ENCODE results near the gene FEN1. TPM values are rescaled to one million over a fixed set of nuclear protein-coding genes. Genes with fewer than 3 reads are reported as not detected.

FEN1 gene
- total and polyA plus RNA-seq, 9 donors = 3.7 to 8.6 (median 5.0) TPM

DNA sequence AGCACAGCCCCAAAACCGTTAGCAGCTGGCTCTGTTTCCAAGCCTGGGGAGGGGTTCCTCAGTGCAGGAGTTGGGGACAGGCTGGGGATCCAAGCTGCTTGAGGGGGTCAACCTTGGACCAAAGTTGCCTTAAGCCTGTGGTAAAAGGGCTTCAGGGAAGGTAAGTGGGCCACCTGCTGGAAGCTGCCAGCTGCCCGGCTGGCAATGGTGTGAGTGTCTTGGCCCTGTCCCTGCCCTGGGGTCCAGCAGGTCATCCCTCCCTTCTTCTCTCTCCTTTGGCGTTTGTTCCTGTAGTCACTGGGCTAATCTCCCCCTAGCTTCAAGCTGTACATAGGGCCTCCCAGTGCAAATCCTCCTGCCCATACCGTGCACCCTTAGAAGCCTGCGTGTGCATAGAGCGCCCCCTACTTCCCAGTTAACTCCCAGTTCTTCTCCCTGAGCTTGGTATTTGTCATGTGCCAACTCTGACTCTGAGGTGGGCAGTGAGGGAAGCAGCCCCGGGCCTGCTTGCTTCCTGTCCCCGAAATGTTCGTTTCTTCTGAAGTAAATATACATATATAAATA, 4.7 kb upstream of the FEN1 start:
- DNase-seq = no peak
- Histone ChIP-seq H3K27ac (no peak overlapping the region), H3K36me3 (no peaks in the 10 kb centered on the region), H3K4me3 (no peak overlapping the region), H3K27me3 (no peaks in the 10 kb centered on the region), H3K9me3 (no peaks in the 10 kb centered on the region), H3K4me1 (ENCODE audit: insufficient read depth) (peaks cover 2% of the 10 kb centered on the region)
- intact Hi-C loops (cut with DNase I) = no loop called here
- no peak for TF ChIP-seq POLR2A (IDR thresholded peaks at IDR 0.05)
- TF ChIP-seq, protein P1, sequence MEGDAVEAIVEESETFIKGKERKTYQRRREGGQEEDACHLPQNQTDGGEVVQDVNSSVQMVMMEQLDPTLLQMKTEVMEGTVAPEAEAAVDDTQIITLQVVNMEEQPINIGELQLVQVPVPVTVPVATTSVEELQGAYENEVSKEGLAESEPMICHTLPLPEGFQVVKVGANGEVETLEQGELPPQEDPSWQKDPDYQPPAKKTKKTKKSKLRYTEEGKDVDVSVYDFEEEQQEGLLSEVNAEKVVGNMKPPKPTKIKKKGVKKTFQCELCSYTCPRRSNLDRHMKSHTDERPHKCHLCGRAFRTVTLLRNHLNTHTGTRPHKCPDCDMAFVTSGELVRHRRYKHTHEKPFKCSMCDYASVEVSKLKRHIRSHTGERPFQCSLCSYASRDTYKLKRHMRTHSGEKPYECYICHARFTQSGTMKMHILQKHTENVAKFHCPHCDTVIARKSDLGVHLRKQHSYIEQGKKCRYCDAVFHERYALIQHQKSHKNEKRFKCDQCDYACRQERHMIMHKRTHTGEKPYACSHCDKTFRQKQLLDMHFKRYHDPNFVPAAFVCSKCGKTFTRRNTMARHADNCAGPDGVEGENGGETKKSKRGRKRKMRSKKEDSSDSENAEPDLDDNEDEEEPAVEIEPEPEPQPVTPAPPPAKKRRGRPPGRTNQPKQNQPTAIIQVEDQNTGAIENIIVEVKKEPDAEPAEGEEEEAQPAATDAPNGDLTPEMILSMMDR (IDR thresholded peaks at IDR 0.05) = peak in 1 of 3 donors; percentile 40
- WGBS, 3 donors = 37 to 40% (median 40%) methylated on average over 9 of the region's 9 CpGs

DNA sequence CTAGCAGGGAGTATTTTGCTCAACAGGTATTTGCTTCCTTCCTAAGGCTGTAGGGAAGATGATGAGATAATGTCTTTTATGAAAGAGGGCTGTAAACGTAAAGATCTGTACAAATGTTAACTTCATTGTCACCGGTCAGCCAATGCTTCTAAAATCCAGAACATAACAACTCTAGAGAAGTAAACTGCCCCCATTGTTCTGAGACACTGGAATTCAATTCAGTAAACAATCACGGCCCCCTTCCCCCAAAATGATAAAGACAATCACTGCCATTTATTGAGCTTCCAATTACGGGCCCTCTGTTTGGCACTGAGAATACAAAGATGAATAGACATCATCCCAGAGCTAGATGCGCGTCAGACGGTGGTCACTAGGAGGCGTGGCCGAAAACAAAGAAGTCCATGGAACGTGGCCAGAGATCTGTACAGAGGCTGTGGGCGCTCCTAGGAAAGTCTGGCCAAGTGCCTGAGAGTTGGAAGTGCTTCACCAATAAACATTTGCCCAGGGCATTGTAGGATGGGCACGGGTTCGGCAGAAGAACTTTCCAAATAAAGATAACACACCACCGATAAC, 888 bp upstream of the FEN1 start:
- Histone ChIP-seq H3K4me1 (ENCODE audit: insufficient read depth) (peaks cover 5% of the 10 kb centered on the region), H3K36me3 (no peaks in the 10 kb centered on the region), H3K4me3 (peak overlapping the region; percentile 65), H3K27me3 (no peaks in the 10 kb centered on the region), H3K27ac (peak overlapping the region; percentile 85 to 90), H3K9me3 (no peaks in the 10 kb centered on the region)
- intact Hi-C loops (cut with DNase I) = loop anchor here in 2 of 4 donors (1.0 to 10.0 kb wide), 4 partner anchors 40 to 315 kb away; partner anchors contain the start of genes FADS3 (in 1 of the 2) and MYRF (in 1 of the 2)
- 1 to 4% (median 2%) methylated on average over 14 of the region's 14 CpGs for WGBS, 3 donors
- peak; percentile 78 to 88 (median 85) for DNase-seq
- TF ChIP-seq, protein P1 (IDR thresholded peaks at IDR 0.05) = peak in 1 of 3 donors; percentile 15
- TF ChIP-seq POLR2A (IDR thresholded peaks at IDR 0.05) = no peak

DNA sequence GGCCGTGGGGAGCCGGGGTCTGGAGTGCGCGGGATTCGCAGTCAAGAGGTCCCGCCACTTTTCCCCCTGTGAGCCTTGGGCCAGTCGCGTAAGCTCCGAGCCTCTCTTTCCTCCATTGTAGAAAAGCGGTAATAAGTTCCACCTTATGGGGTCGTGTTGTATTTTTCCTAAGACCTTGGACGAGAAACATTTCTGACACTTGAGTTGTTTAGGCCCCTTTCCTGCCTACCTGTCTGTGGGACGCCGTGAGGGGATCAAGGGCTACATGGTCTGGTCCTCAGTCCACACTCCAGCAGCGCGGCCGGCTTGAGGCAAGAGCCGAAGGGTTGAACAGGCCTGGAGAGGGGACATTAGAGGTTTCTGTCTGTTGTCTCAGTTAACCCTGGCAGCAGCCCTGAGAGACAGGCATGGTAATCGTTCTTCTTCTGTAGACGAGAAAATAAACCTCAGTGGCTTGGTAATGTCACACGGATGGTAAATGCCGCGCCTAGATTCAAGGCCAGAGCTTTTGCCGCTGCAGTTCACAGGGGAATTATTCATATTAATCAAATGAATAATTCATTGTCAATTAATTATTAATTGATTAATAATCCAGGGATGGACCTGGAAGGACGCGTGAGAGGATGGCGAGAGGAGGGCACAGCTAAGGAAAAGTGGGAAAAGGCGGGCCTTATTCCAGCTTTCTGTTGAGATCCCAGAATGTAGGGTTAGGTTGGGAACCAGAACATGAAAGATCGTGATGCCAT, 545 bp downstream of the FEN1 start:
- TF ChIP-seq, protein P1 (IDR thresholded peaks at IDR 0.05) = no peak
- TF ChIP-seq POLR2A (IDR thresholded peaks at IDR 0.05) (no peak), EP300 (IDR thresholded peaks at IDR 0.05) (no peak)
- 1 to 2% (median 2%) methylated on average over 29 of the region's 29 CpGs for WGBS, 3 donors
- peak overlapping the region; percentile 65 for H3K4me3 ChIP-seq

DNA sequence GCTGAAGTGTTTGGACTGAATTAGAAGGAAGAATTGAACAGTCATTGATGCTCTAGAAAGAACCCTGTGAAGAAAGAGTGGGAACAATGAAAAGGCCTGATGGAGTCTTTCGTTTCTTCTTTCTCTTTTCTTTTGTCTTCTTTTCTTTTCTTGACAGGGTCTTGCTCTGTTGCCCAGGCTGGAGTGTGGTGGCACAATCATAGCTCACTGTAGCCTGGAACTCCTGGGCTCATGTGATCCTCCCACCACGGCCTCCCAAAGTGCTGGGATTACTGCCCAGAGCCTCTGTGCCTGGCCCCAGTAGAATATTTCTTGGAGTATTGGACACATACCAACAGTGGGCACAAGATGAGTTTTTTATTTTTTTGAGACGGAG, 1.1 kb downstream of the FEN1 start:
- 36 to 56% (median 44%) methylated on average over 3 of the region's 3 CpGs for WGBS, 3 donors
- no peak overlapping the region for H3K27ac ChIP-seq
- no peaks in the 10 kb centered on the region for H3K36me3 ChIP-seq
- DNase-seq = no peak
- peaks cover 5% of the 10 kb centered on the region for H3K4me1 ChIP-seq (ENCODE audit: insufficient read depth)
- TF ChIP-seq EP300 (IDR thresholded peaks at IDR 0.05) (no peak), POLR2A (IDR thresholded peaks at IDR 0.05) (no peak)
- TF ChIP-seq, protein P1 (IDR thresholded peaks at IDR 0.05) = no peak
- H3K27me3 ChIP-seq = no peaks in the 10 kb centered on the region
- H3K9me3 ChIP-seq = no peaks in the 10 kb centered on the region
- H3K4me3 ChIP-seq = no peak overlapping the region
- intact Hi-C loops (cut with DNase I) = loop anchor here in 2 of 4 donors (5.0 to 10.0 kb wide), 3 partner anchors 98 to 313 kb away; partner anchors contain the start of gene FADS3 (in 1 of the 2)

More for the DNA sequence above, 545 bp downstream of the FEN1 start:
- Histone ChIP-seq H3K36me3 (no peaks in the 10 kb centered on the region), H3K9me3 (no peaks in the 10 kb centered on the region), H3K27me3 (no peaks in the 10 kb centered on the region), H3K4me1 (ENCODE audit: insufficient read depth) (peaks cover 5% of the 10 kb centered on the region), H3K27ac (peak overlapping the region; percentile 85 to 90)
- intact Hi-C loops (cut with DNase I) = loop anchor here in 2 of 4 donors (5.0 to 10.0 kb wide), 3 partner anchors 99 to 314 kb away; partner anchors contain the start of gene FADS3 (in 1 of the 2)
- DNase-seq = no peak
